GM19463 (cell line): ENCODE results near the gene ZNF512.
"Not testable (repeated sequence)": the region's sequence is repeated elsewhere in the genome, so short reads cannot be mapped to it uniquely, and the experiment has no call there.

Experiments used
- ATAC-seq: cut with Tn5 transposase; IDR thresholded peaks from one replicate; pipeline ENCODE4 v1.9.1; 2021; ENCODE audit warnings: mild to moderate bottlenecking, moderate library complexity; ENCODE audit not compliant: unreplicated experiment

The ZNF512 gene

DNA sequence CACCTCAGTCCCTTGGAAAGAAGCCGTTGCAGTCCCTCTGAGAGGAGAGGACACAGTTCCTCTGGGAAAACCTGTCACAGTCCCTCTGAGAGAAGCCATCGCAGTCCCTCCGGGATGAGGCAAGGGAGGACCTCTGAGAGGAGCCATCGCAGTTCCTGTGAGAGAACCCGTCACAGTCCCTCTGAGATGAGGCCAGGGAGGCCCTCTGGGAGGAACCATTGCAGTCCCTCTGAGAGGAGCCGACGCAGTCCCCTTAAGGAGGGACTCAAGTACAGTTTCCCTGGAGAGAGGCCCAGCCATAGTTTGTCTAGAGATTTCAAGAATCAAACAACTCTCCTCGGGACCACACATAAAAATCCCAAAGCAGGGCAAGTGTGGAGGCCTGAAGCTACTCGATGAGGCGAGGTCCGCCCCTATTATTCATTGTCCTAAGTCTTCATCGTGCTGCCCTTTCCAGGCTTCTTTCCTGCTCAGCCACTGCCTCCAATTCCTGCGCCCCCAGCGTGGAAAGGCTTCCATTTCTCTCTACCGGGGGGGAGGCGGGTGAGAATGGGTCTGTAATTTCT lies 630 bp upstream of the ZNF512 start:
- ATAC-seq = no peak

- ATAC-seq = no peak
These were observed 611 bp downstream of the ZNF512 start for GRCh38 chr2:27583390-27583915.

DNA sequence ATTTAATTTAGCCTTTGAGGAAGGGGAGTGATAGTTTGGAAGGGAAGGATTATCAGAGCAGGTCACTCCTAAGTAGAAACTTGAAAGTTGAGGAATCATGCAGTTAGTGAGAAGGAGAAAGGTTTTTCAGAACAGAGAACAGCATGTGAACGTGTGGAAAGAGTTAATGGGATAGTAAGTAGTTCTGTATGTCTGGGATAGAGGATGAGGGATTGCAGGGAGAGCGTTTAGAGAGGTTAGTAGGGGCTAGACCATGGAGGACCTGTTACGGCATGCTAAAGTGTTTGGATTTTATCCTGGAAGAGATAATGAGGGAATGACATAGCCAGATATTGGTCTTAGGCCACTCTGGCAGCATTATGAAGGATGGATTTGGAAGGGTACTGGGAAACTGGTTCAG lies 1.8 kb downstream of the ZNF512 start:
- ATAC-seq = no peak

DNA sequence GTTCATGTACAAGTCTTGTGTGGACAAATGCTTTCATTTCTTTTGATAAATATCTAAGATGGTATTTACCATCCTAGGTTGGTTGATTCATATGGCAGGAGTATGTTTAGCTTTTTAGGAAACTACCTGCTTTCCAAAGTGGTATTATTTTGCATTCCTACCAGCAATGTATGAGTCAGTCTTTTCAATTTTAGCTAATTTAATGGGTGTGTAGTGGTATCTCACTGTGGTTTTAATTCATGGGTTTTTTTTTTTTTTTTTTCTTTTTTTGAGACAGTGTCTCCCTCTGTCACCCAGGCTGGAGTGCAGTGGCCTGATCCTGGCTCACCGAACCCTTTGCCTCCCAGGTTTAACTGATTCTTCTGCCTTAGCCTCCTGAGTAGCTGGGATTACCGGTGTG lies 4.2 kb downstream of the ZNF512 start:
- ATAC-seq = no peak

- ATAC-seq = no peak
These were observed 5.5 kb downstream of the ZNF512 start for GRCh38 chr2:27588308-27588707.

GRCh38 chr2:27591745-27592144 lies 8.9 kb downstream of the ZNF512 start:
- no peak for ATAC-seq

DNA sequence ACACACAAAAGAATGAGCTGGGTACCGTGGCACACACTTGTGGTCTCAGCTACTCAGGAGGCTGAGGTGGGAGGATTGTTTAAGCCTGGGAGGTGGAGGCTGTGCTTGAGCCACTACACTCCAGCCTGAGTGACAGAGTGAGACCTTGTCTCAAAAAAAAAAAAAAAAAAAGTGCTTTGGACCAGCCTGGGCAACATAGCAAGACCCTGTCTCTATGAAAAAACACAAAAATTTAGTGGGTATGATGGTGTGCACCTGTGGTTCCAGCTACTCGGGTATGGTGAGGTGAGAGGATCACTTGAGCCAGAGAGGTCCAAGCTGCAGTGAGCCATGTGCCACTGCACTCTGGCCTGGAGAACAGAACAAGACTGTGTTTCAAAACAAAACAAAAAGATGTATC lies 10.4 kb downstream of the ZNF512 start:
- ATAC-seq = no peak

DNA sequence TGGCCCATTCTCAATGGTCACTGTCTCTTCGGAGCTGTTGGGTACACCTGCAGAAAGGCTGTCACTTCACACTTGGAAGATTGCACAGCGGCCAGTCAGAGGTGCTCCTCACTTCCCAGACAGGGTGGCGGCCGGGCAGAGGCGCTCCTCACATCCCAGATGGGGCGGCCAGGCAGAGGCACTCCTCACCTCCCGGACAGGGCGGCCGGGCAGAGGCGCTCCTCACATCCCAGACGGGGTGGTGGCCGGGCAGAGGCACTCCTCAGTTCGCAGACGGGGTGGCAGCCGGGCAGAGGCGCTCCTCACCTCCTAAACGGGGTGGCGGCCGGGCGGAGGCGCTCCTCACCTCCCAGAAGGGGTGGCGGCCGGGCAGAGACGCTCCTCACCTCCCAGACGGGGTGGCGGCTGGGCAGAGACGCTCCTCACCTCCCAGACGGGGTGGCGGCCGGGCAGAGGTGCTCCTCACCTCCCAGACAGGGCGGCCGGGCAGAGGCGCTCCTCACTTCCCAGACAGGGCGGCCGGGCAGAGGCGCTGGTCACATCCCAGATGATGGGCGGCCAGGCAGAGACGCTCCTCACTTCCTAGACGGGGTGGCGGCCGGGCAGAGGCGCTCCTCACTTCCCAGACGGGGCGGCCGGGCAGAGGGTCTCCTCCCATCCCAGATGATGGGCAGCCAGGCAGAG lies 11.3 kb downstream of the ZNF512 start:
- not testable (repeated sequence) for ATAC-seq

- ATAC-seq = not testable (repeated sequence)
These were observed 12.6 kb downstream of the ZNF512 start for GRCh38 chr2:27595412-27595811.

GRCh38 chr2:27596627-27597026 lies 13.8 kb downstream of the ZNF512 start:
- ATAC-seq = no peak

- ATAC-seq = no peak
These were observed 23.8 kb downstream of the ZNF512 start for GRCh38 chr2:27606611-27607010.

- no peak for ATAC-seq
These were observed 31.1 kb downstream of the ZNF512 start for GRCh38 chr2:27613985-27614384.

- no peak for ATAC-seq
These were observed 32.5 kb downstream of the ZNF512 start for GRCh38 chr2:27615316-27615715.

- no peak for ATAC-seq
These were observed 38.7 kb downstream of the ZNF512 start for GRCh38 chr2:27621524-27621923.

- no peak for ATAC-seq
These were observed 40.1 kb downstream of the ZNF512 start for GRCh38 chr2:27622921-27623384.

DNA sequence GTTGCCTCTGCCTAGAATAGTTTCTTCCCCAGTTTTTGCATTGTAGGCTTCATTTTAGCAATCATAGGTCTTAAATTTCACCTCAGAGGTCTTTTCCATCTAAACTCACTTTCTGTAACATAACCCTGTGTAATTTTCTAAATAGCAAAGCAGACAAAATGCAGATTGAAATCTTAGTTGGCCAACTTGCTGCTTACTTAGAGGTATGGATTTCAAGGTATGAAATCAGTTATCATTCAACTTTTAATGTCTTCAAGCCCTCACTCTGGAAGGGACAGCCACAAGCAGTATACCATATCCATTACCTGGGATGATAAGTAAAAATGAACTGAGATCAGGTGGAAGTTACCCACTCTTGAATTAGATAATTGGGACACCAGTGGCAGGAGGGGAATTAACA lies 42.1 kb downstream of the ZNF512 start:
- no peak for ATAC-seq

GRCh38 chr2:27626323-27626722 lies 43.5 kb downstream of the ZNF512 start:
- not testable (repeated sequence) for ATAC-seq

DNA sequence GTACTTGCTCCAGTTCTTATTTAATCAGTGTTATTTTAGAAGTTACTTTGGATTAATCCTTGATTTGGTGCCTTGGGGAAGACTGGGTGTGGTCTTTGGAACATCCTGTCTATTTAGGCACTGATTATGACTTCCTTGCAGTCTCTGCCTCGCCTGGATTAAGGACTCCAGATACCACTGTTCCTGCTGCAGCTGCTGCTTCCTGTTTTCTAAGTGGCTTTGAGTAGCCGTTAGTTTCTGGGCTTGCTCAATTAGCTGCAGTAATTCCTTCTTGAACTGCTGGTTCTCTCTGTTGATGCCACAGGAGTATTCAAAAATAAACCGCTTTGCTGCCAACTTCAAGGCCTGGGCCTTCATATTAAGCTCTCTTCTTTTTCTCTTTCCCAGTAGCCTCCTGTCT lies 44.1 kb downstream of the ZNF512 start:
- ATAC-seq = not testable (repeated sequence)

GRCh38 chr2:27627963-27628766 lies 45.3 kb downstream of the ZNF512 start:
- ATAC-seq = peak; percentile 19

DNA sequence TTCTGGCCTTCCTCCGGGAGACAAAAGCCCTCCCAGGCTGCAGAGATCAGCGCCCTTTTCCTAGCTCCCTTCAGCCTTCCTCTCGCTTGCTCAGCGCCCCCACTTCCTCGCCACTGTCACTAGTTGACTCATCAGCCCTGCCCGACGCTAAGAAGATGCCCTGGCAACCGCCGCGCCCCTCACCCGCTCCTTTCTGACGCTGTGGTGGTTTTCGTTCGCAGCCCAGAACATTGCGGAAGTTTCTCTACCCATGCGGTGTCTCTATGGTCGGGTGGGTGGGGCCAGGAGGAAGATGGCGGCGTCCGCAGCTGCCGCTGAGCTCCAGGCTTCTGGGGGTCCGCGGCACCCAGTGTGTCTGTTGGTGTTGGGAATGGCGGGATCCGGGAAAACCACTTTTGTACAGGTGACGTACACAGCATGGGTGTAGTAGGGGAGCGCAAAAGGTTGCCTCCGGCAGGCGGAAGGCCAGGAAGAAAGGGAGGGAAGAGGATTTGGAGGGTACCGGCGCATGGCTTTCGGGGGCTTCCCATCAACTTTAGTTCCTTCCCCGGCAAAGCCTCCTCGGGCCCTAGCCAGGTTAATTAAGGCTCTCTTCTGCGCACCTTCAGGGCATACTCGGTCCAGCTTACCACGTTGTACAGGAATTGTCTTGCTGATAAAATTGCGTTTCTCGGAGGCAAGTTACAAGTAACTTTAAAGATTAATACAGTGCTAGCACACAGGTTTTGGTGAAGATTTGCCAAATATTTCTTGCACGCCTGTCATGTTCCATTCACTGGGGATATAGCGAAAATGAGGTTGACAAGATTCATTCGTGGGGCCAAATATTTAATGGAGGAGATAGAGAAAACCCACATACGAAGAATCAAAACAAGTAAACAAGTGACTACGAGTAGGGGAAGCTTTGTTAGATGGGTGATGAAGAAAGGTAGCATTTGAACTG lies 46.2 kb downstream of the ZNF512 start, which contains the start of the genes CCDC121 and GPN1:
TSS of gene CCDC121 (minus strand) at position 246 of the 943 bp plus-strand sequence. CDS start 1,213 bp downstream, outside the sequence.
TSS of gene GPN1 (plus strand) at position 284 of the 943 bp plus-strand sequence. CDS start at position 293, 9 bp downstream.
- ATAC-seq = peak; percentile 99
